ENCODE measurements around the gene PACSIN1. TPM values are rescaled to one million over a fixed set of nuclear protein-coding genes. Genes with fewer than 3 reads are reported as not detected.

PACSIN1 gene
- total and polyA plus RNA-seq, 9 donors: 0.08 to 0.55 (median 0.45) TPM; not detected in 2

GRCh38 chr6:34526992-34527728 is 61.3 kb downstream of the PACSIN1 start:
- Histone ChIP-seq H3K4me1 (ENCODE audit: insufficient read depth) (no peaks in the 10 kb centered on the region), H3K4me3 (peak overlapping the region; percentile 23), H3K36me3 (no peaks in the 10 kb centered on the region), H3K27me3 (no peaks in the 10 kb centered on the region), H3K9me3 (no peaks in the 10 kb centered on the region), H3K27ac (peak overlapping the region in 1 of 2 donors; percentile 29)
- DNase-seq: peak; percentile 95 to 98 (median 97)
- TF ChIP-seq CTCF (IDR thresholded peaks at IDR 0.05) (peak; percentile 38 to 86 (median 75)), POLR2A (IDR thresholded peaks at IDR 0.05) (no peak)
- WGBS, 3 donors: 2 to 6% (median 2%) methylated on average over 34 to 53 of the region's 53 CpGs
- intact Hi-C loops (cut with DNase I): loop anchor here in 2 of 4 donors (5.0 kb wide), 1 partner anchor 80 kb away; no protein-coding TSS in a partner anchor

GRCh38 chr6:34527751-34528670 is 62.1 kb downstream of the PACSIN1 start:
- H3K4me1 ChIP-seq (ENCODE audit: insufficient read depth): no peaks in the 10 kb centered on the region
- peak in 1 of 5 donors; percentile 29 for DNase-seq
- no peaks in the 10 kb centered on the region for H3K27me3 ChIP-seq
- intact Hi-C loops (cut with DNase I): loop anchor here in 2 of 4 donors (5.0 kb wide), 1 partner anchor 79 kb away; no protein-coding TSS in a partner anchor
- no peak overlapping the region for H3K27ac ChIP-seq
- WGBS, 3 donors: 78 to 84% (median 81%) methylated on average over 12 of the region's 12 CpGs
- no peak overlapping the region for H3K4me3 ChIP-seq
- no peaks in the 10 kb centered on the region for H3K9me3 ChIP-seq
- no peak for TF ChIP-seq POLR2A (IDR thresholded peaks at IDR 0.05)
- no peak for TF ChIP-seq CTCF (IDR thresholded peaks at IDR 0.05)
- TF ChIP-seq EP300 (IDR thresholded peaks at IDR 0.05): no peak
- H3K36me3 ChIP-seq: no peaks in the 10 kb centered on the region

- H3K36me3 ChIP-seq: no peaks in the 10 kb centered on the region
- DNase-seq: no peak
Observed at GRCh38 chr6:34528996-34529664, 63.3 kb downstream of the PACSIN1 start.

More at GRCh38 chr6:34528996-34529664, 63.3 kb downstream of the PACSIN1 start:
- no peak overlapping the region for H3K27ac ChIP-seq
- TF ChIP-seq POLR2A (IDR thresholded peaks at IDR 0.05) (no peak), EP300 (IDR thresholded peaks at IDR 0.05) (no peak), CTCF (IDR thresholded peaks at IDR 0.05) (no peak)
- H3K4me3 ChIP-seq: no peak overlapping the region
- no peaks in the 10 kb centered on the region for H3K27me3 ChIP-seq
- no peaks in the 10 kb centered on the region for H3K4me1 ChIP-seq (ENCODE audit: insufficient read depth)
- WGBS, 3 donors: 92 to 95% (median 92%) methylated on average over 8 of the region's 8 CpGs
- H3K9me3 ChIP-seq: no peaks in the 10 kb centered on the region
- intact Hi-C loops (cut with DNase I): loop anchor here in 2 of 4 donors (5.0 kb wide), 1 partner anchor 78 kb away; no protein-coding TSS in a partner anchor
